22Rv1 (cell line): ENCODE results near the gene ARHGAP42.

Source experiments
- H3K27ac ChIP-seq: fragments of 450-650 bp; 2 replicates; pipeline ENCODE4 v1.5.1; 2017
- ZFX ChIP-seq: fragments of 450-650 bp; IDR thresholded peaks from 2 replicates; pipeline ENCODE4 v1.6.1; 2017; ENCODE audit warnings: antibody characterized with exemption, borderline replicate concordance
- TF ChIP-seq, protein P1 (sequence below): fragments of 450-650 bp; IDR thresholded peaks from 2 replicates; pipeline ENCODE4 v1.5.1; 2017; ENCODE audit warnings: mild to moderate bottlenecking

ARHGAP42 gene

DNA sequence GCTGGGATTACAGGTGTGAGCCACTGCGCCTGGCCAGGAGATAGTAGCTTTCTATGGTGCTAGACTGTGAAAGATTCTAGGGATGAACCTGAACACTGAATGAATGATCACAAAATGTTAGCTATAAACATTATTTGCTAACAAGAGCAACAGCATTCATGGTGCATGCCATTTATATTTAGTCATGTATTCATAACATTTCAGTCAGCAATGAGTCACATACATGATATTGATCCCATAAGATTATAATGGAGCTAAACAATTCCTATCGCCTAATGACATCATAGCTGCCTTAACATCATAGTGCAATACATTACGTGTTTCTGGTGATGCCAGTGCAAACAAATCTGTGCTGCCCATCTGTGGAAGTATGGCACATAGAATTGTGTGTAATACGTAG lies 164.1 kb downstream of the ARHGAP42 start:
- TF ChIP-seq ZFX, result no peak
- TF ChIP-seq, protein P1, sequence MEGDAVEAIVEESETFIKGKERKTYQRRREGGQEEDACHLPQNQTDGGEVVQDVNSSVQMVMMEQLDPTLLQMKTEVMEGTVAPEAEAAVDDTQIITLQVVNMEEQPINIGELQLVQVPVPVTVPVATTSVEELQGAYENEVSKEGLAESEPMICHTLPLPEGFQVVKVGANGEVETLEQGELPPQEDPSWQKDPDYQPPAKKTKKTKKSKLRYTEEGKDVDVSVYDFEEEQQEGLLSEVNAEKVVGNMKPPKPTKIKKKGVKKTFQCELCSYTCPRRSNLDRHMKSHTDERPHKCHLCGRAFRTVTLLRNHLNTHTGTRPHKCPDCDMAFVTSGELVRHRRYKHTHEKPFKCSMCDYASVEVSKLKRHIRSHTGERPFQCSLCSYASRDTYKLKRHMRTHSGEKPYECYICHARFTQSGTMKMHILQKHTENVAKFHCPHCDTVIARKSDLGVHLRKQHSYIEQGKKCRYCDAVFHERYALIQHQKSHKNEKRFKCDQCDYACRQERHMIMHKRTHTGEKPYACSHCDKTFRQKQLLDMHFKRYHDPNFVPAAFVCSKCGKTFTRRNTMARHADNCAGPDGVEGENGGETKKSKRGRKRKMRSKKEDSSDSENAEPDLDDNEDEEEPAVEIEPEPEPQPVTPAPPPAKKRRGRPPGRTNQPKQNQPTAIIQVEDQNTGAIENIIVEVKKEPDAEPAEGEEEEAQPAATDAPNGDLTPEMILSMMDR, result no peak
- H3K27ac ChIP-seq, result no peak overlapping the region

DNA sequence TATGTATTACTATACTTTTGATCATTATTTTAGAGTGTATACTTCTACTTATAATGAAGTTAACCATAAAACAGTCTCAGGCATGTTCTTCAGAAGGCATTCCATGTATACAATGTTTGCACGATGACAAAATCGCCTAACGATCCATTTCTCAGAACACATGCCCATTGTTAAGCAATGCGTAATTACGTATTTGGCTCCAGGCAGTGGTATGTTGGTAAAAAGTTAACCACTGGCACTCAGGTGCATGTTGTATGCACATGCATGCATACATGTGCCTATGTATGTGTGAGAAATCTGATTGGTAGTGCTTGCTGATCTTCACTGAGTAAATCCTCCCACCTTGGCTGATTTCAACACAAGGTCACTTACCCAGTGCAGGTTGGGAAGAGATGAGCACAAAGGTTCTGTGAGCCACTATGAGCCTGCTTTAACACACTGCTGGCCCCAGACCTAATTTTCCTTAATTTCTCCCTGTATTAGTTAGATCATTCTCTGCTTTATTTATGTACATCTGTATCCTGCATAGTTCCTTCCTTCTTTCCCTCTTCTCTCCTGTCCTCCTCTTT lies 164.6 kb downstream of the ARHGAP42 start:
- H3K27ac ChIP-seq, result no peak overlapping the region
- TF ChIP-seq ZFX, result no peak
- TF ChIP-seq, protein P1, result no peak

DNA sequence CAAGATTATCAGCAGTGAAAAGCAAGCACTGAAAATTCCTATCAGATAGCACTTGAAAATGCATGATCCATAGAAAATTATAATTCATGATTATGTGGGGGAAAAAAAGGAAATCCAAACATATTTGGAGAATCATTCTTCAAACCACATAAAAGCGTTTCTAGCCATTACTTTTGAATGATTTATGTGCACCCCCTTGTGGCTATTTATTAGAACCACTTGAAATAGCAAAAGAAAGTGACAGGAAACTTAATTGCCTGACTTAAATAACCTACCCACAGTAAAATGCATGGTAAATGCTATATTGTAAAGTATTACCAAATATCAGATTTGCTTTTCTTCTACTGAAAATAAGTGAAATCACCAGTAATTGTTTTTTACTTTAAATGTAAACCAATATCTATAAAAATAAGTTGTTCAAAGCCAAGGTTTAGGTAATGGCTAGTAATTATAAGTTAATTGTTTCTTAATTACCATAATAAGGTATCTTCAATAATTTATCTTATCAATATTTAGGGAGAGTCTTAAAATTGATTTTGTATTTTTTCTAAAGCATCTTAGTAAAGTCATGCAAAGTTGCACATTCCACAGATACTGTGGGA lies 168.5 kb downstream of the ARHGAP42 start:
- no peak overlapping the region for H3K27ac ChIP-seq
- TF ChIP-seq ZFX, result no peak
- TF ChIP-seq, protein P1, result peak; percentile 75

DNA sequence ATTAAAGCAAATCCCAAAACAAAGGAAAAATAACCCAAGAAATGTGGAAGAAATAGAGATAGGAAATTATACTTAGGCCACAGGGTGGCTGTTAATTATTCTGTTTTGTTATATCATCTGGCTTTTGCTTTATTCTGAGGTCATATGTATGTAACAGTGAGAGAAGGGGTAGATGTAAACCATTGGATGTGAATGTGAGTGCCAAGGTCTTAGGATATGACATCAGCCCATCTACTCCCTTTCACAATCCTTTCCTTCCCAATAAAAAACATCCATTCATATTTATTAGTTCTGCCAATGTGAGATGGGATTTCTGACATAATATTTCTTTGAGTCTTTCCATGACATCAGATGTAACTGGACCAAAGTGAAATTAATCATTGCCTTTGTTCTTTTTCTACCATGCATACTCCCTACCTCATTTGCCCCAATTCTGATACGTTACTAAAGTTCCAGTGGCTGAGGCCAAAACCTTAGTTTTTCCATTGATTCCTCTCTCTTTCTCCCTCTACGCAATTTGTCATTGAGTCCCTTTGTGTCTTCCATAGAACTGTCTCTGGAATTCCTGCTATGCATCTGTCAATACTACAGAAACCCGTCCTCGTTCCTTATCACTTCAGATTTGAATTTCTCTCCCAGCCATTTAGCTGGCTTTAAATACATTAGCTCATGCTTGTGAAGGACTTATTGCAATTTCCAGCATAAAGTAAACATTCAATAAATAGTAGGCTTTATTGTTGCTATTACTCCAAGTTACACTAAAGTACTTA lies 170.3 kb downstream of the ARHGAP42 start:
- TF ChIP-seq ZFX, result no peak
- TF ChIP-seq, protein P1, result no peak
- no peak overlapping the region for H3K27ac ChIP-seq

DNA sequence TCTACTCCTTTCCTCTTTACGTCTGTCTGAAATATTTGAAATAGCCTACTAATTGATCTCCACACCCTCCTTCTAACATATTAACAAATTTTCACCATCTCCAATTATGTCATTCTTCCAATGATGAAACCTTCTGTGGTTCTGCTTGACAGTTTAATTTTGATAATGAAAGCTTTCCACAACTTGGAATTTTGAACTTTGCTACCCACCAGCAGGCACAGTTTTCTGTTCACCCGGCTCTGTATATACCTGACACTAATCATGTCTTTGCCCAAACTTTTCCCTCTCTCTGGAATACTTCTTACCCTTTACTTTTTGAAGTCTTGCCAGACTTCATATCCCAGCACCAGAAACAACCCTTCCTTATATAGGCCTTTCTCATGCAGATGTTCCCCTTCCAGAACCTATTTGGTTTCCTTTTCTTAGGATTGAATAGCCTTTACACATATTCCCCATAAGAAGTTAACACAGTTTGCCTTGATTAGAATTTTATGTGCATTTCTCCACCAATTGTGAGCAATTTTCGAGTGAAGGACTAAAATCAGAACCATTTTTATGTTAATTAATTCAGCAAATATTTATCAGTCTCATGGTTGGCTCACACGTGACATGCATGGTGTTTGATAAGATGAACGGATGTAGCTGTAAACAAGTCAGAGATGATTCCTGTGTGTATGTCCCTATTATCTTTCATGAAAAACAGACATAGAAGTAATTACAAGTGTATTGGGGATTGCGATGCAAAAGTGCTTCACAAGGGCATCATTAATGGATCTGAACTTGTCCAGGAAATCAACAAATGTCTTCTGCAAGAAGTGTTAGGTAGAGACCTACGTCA lies 173.4 kb downstream of the ARHGAP42 start:
- TF ChIP-seq ZFX, result no peak
- TF ChIP-seq, protein P1, result no peak
- peak overlapping the region; percentile 34 for H3K27ac ChIP-seq

DNA sequence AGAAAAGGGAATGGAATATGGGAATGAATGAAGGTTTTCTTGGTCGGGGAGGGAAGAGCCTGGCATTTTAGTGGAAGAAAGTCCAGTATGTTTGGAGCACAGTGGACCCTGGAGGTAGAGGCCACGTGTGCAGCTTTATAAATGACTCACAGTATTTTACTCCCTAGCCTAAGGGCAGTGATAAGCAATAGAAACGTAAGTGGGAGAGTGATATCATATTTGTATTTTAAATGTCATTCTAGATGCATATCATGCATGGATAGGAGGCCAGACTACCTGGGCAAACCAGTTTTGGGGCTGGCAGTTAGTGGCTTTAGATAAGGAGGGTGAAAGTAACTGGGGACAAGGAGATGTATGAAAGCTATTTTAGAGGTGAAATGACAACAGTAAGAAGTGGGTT lies 174.1 kb downstream of the ARHGAP42 start:
- TF ChIP-seq ZFX, result no peak
- TF ChIP-seq, protein P1, result no peak
- peak overlapping the region; percentile 34 for H3K27ac ChIP-seq
